Measurements from ENCODE around the gene PRSS23.

PRSS23 gene

DNA sequence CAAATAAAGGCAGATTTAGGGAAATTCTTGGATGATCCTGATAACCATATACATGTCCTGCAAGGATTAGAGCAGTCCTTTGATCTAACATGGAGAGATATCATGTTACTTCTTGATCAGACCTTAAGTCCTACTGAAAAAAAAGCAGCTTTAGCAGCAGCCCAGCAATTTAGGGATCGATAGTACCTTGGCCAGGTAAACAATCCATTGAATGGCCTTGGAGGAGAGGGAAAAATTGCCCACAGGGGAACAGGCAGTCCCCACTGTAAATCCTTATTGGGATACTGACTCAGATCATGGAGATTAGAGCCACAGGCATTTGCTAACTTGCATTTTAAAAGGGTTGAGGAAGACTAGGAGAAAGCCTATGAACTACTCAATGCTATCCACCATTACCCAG is 47.8 kb downstream of the PRSS23 start (continued):
- TF ChIP-seq, protein P1, sequence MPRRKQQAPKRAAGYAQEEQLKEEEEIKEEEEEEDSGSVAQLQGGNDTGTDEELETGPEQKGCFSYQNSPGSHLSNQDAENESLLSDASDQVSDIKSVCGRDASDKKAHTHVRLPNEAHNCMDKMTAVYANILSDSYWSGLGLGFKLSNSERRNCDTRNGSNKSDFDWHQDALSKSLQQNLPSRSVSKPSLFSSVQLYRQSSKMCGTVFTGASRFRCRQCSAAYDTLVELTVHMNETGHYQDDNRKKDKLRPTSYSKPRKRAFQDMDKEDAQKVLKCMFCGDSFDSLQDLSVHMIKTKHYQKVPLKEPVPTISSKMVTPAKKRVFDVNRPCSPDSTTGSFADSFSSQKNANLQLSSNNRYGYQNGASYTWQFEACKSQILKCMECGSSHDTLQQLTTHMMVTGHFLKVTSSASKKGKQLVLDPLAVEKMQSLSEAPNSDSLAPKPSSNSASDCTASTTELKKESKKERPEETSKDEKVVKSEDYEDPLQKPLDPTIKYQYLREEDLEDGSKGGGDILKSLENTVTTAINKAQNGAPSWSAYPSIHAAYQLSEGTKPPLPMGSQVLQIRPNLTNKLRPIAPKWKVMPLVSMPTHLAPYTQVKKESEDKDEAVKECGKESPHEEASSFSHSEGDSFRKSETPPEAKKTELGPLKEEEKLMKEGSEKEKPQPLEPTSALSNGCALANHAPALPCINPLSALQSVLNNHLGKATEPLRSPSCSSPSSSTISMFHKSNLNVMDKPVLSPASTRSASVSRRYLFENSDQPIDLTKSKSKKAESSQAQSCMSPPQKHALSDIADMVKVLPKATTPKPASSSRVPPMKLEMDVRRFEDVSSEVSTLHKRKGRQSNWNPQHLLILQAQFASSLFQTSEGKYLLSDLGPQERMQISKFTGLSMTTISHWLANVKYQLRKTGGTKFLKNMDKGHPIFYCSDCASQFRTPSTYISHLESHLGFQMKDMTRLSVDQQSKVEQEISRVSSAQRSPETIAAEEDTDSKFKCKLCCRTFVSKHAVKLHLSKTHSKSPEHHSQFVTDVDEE (CRISPR knock-in tag; IDR thresholded peaks at IDR 0.05): no peak

DNA sequence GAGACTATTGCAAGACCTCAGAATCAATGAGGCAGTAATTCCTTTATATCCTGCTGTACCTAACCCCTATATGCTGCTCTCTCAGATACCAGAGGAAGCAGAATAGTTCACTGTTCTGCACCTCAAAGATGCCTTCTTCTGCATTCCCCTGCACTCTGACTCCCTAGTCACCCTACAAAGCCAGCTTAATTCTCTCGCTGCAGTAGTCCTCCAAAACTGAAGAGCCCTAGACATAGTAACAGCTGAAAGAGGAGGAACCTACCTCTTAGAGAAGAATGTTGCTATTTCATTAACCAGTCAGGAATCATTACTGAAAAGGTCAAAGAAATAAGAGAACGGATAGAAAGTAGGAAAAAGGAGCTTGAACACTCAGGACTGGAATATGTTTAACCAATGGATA is 49.3 kb downstream of the PRSS23 start:
- no peak for ATAC-seq
- TF ChIP-seq RARB (CRISPR knock-in tag; IDR thresholded peaks at IDR 0.05): no peak
- TF ChIP-seq ZFP30 (CRISPR knock-in tag; IDR thresholded peaks at IDR 0.05): no peak
- TF ChIP-seq, protein P2, sequence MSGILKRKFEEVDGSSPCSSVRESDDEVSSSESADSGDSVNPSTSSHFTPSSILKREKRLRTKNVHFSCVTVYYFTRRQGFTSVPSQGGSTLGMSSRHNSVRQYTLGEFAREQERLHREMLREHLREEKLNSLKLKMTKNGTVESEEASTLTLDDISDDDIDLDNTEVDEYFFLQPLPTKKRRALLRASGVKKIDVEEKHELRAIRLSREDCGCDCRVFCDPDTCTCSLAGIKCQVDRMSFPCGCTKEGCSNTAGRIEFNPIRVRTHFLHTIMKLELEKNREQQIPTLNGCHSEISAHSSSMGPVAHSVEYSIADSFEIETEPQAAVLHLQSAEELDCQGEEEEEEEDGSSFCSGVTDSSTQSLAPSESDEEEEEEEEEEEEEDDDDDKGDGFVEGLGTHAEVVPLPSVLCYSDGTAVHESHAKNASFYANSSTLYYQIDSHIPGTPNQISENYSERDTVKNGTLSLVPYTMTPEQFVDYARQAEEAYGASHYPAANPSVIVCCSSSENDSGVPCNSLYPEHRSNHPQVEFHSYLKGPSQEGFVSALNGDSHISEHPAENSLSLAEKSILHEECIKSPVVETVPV (CRISPR knock-in tag; IDR thresholded peaks at IDR 0.05): no peak
- TF ChIP-seq, protein P3, sequence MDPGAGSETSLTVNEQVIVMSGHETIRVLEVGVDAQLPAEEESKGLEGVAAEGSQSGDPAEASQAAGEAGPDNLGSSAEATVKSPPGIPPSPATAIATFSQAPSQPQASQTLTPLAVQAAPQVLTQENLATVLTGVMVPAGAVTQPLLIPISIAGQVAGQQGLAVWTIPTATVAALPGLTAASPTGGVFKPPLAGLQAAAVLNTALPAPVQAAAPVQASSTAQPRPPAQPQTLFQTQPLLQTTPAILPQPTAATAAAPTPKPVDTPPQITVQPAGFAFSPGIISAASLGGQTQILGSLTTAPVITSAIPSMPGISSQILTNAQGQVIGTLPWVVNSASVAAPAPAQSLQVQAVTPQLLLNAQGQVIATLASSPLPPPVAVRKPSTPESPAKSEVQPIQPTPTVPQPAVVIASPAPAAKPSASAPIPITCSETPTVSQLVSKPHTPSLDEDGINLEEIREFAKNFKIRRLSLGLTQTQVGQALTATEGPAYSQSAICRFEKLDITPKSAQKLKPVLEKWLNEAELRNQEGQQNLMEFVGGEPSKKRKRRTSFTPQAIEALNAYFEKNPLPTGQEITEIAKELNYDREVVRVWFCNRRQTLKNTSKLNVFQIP (CRISPR knock-in tag; IDR thresholded peaks at IDR 0.05; ENCODE audit: borderline replicate concordance, low read depth): no peak
- TF ChIP-seq CSDC2 (CRISPR knock-in tag; IDR thresholded peaks at IDR 0.05): no peak
- no peak for TF ChIP-seq ARNTL (CRISPR knock-in tag; IDR thresholded peaks at IDR 0.05; ENCODE audit: borderline replicate concordance, low read depth)
- TF ChIP-seq SNAI2 (CRISPR knock-in tag; IDR thresholded peaks at IDR 0.05): no peak
- TF ChIP-seq OSR1 (CRISPR knock-in tag; IDR thresholded peaks at IDR 0.05): no peak
- TF ChIP-seq ZNF565 (CRISPR knock-in tag; conservative IDR thresholded peaks at IDR 0.05; ENCODE audit: low read depth): no peak
- TF ChIP-seq, protein P4, sequence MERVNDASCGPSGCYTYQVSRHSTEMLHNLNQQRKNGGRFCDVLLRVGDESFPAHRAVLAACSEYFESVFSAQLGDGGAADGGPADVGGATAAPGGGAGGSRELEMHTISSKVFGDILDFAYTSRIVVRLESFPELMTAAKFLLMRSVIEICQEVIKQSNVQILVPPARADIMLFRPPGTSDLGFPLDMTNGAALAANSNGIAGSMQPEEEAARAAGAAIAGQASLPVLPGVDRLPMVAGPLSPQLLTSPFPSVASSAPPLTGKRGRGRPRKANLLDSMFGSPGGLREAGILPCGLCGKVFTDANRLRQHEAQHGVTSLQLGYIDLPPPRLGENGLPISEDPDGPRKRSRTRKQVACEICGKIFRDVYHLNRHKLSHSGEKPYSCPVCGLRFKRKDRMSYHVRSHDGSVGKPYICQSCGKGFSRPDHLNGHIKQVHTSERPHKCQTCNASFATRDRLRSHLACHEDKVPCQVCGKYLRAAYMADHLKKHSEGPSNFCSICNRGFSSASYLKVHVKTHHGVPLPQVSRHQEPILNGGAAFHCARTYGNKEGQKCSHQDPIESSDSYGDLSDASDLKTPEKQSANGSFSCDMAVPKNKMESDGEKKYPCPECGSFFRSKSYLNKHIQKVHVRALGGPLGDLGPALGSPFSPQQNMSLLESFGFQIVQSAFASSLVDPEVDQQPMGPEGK (CRISPR knock-in tag; IDR thresholded peaks at IDR 0.05; ENCODE audit: borderline replicate concordance): no peak

Data from SK-N-SH treated with all-trans-retinoic acid at 6 μM for 48 hours (cell line).